ENCODE results near the gene NLGN2. TPM values are rescaled to one million over a fixed set of nuclear protein-coding genes. Genes with fewer than 3 reads are reported as not detected.

Gene NLGN2
- total and polyA plus RNA-seq, 7 donors, result 0.60 to 18.8 (median 7.6) TPM

DNA sequence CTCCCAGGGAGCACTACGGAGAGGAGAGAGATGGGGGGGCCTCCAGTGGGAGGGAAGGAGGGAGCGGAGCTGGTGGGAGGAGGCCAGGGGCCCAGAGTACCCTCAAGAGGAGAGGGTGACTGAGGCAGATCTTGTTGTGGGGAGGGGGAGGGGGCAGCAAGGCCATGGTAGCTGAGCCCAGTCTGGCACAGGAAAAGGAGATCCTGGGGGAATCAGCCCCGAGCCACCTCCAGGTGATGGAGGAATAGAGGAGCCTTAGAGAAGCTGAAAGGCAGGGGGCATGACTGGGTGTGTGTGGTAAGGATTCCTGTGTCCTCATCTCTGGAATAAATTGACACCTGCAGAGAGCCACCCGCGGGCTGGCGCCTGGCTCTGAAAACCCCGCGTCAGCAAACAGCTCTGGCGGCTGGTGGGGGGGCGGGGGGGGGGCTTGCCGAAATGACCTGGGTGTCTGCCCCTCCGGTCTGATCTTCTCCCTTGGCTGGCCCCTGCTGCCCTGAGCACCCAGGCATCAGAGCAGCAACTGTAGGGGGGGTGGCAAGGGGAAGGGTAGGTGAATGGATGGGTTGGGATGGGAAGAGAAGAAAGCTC is 1.3 kb upstream of the NLGN2 start:
- H3K27ac ChIP-seq, result peak overlapping the region; percentile 88 to 95 (median 92)
- WGBS, 2 donors, result 25 to 57% methylated on average over 12 of the region's 12 CpGs
- no peaks in the 10 kb centered on the region for H3K27me3 ChIP-seq
- peak overlapping the region in 2 of 4 donors; percentile 81 to 89 for H3K4me3 ChIP-seq
- TF ChIP-seq POLR2AphosphoS5 (IDR thresholded peaks at IDR 0.05) (no peak), EP300 (IDR thresholded peaks at IDR 0.05) (no peak), POLR2A (IDR thresholded peaks at IDR 0.05) (no peak), CTCF (IDR thresholded peaks at IDR 0.05) (no peak)
- peaks cover 0 to 41% (median 34%) of the 10 kb centered on the region in 4 donors for H3K4me1 ChIP-seq
- intact Hi-C loops (cut with DNase I), result loop anchor here (10.0 kb wide), 1 partner anchor 762 kb away; the partner anchor contains the start of genes KIAA0753 and TXNDC17
- no peak for DNase-seq
- no peaks in the 10 kb centered on the region for H3K9me3 ChIP-seq
- peaks cover 0 to 28% (median 7%) of the 10 kb centered on the region in 4 donors for H3K36me3 ChIP-seq

GRCh38 chr17:7407082-7407481 is 563 bp upstream of the NLGN2 start:
- Histone ChIP-seq H3K4me3 (no peak overlapping the region), H3K9me3 (no peaks in the 10 kb centered on the region), H3K4me1 (peaks cover 0 to 39% (median 32%) of the 10 kb centered on the region in 4 donors), H3K27me3 (no peaks in the 10 kb centered on the region), H3K27ac (no peak overlapping the region), H3K36me3 (peaks cover 0 to 28% (median 7%) of the 10 kb centered on the region in 4 donors)
- intact Hi-C loops (cut with DNase I), result loop anchor here (10.0 kb wide), 1 partner anchor 762 kb away; the partner anchor contains the start of genes KIAA0753 and TXNDC17
- TF ChIP-seq EP300 (IDR thresholded peaks at IDR 0.05), result no peak
- TF ChIP-seq POLR2A (IDR thresholded peaks at IDR 0.05), result no peak
- no peak for TF ChIP-seq POLR2AphosphoS5 (IDR thresholded peaks at IDR 0.05)
- 83 to 84% methylated on average over 13 of the region's 13 CpGs for WGBS, 2 donors
- DNase-seq, result no peak

GRCh38 chr17:7408252-7408727 is 645 bp downstream of the NLGN2 start:
- Histone ChIP-seq H3K27me3 (no peaks in the 10 kb centered on the region), H3K4me3 (no peak overlapping the region), H3K36me3 (peaks cover 0 to 28% (median 7%) of the 10 kb centered on the region in 4 donors), H3K27ac (no peak overlapping the region), H3K4me1 (peaks cover 0 to 27% (median 20%) of the 10 kb centered on the region in 4 donors), H3K9me3 (no peaks in the 10 kb centered on the region)
- 45 to 59% methylated on average over 58 of the region's 58 CpGs for WGBS, 2 donors
- TF ChIP-seq POLR2A (IDR thresholded peaks at IDR 0.05), result no peak
- TF ChIP-seq POLR2AphosphoS5 (IDR thresholded peaks at IDR 0.05), result no peak
- TF ChIP-seq CTCF (IDR thresholded peaks at IDR 0.05), result no peak
- no peak for TF ChIP-seq EP300 (IDR thresholded peaks at IDR 0.05)
- DNase-seq, result no peak
- intact Hi-C loops (cut with DNase I), result loop anchor here (10.0 kb wide), 1 partner anchor 763 kb away; the partner anchor contains the start of genes KIAA0753 and TXNDC17

GRCh38 chr17:7408863-7409262 is 1.2 kb downstream of the NLGN2 start:
- Histone ChIP-seq H3K27ac (no peak overlapping the region), H3K36me3 (peaks cover 0 to 28% (median 7%) of the 10 kb centered on the region in 4 donors), H3K4me1 (peaks cover 0 to 25% (median 20%) of the 10 kb centered on the region in 4 donors), H3K4me3 (no peak overlapping the region), H3K27me3 (no peaks in the 10 kb centered on the region), H3K9me3 (no peaks in the 10 kb centered on the region)
- no peak for DNase-seq
- no peak for TF ChIP-seq POLR2A (IDR thresholded peaks at IDR 0.05)
- no peak for TF ChIP-seq POLR2AphosphoS5 (IDR thresholded peaks at IDR 0.05)
- no peak for TF ChIP-seq CTCF (IDR thresholded peaks at IDR 0.05)
- TF ChIP-seq EP300 (IDR thresholded peaks at IDR 0.05), result no peak
- 50 to 82% methylated on average over 6 of the region's 6 CpGs for WGBS, 2 donors
- intact Hi-C loops (cut with DNase I), result loop anchor here (10.0 kb wide), 1 partner anchor 764 kb away; the partner anchor contains the start of genes KIAA0753 and TXNDC17

GRCh38 chr17:7409716-7410115 is 2.1 kb downstream of the NLGN2 start:
- intact Hi-C loops (cut with DNase I), result loop anchor here (10.0 kb wide), 1 partner anchor 765 kb away; the partner anchor contains the start of genes KIAA0753 and TXNDC17

More at GRCh38 chr17:7409716-7410115, 2.1 kb downstream of the NLGN2 start:
- H3K36me3 ChIP-seq, result peaks cover 0 to 32% (median 7%) of the 10 kb centered on the region in 4 donors
- H3K27me3 ChIP-seq, result no peaks in the 10 kb centered on the region
- no peak overlapping the region for H3K27ac ChIP-seq
- no peak for TF ChIP-seq EP300 (IDR thresholded peaks at IDR 0.05)
- no peak for TF ChIP-seq POLR2AphosphoS5 (IDR thresholded peaks at IDR 0.05)
- TF ChIP-seq CTCF (IDR thresholded peaks at IDR 0.05), result no peak
- TF ChIP-seq POLR2A (IDR thresholded peaks at IDR 0.05), result no peak
- DNase-seq, result no peak
- H3K9me3 ChIP-seq, result no peaks in the 10 kb centered on the region
- H3K4me1 ChIP-seq, result peaks cover 0 to 23% (median 20%) of the 10 kb centered on the region in 4 donors
- no peak overlapping the region for H3K4me3 ChIP-seq
- 92% methylated on average over 6 of the region's 6 CpGs for WGBS, 2 donors

Data from sigmoid colon (tissue), 7 donors.